ENCODE results near the gene ID2. TPM values are rescaled to one million over a fixed set of nuclear protein-coding genes. Genes with fewer than 3 reads are reported as not detected.

ID2 gene
- total and polyA plus RNA-seq, 4 donors, result 149 to 488 (median 245) TPM

- H3K27ac ChIP-seq (ENCODE audit: low read depth in 1 of 2, low read length in 2 of 2), result no peak overlapping the region
- no peak for TF ChIP-seq FOXA2 (IDR thresholded peaks at IDR 0.05)
- no peak for TF ChIP-seq HNF4A (conservative IDR thresholded peaks at IDR 0.05)
- TF ChIP-seq RXRA (IDR thresholded peaks at IDR 0.05), result no peak
- no peak for TF ChIP-seq EGR1 (IDR thresholded peaks at IDR 0.05; ENCODE audit: low read depth in 2 of 2)
- TF ChIP-seq YY1 (IDR thresholded peaks at IDR 0.05), result no peak
- TF ChIP-seq, protein P1, sequence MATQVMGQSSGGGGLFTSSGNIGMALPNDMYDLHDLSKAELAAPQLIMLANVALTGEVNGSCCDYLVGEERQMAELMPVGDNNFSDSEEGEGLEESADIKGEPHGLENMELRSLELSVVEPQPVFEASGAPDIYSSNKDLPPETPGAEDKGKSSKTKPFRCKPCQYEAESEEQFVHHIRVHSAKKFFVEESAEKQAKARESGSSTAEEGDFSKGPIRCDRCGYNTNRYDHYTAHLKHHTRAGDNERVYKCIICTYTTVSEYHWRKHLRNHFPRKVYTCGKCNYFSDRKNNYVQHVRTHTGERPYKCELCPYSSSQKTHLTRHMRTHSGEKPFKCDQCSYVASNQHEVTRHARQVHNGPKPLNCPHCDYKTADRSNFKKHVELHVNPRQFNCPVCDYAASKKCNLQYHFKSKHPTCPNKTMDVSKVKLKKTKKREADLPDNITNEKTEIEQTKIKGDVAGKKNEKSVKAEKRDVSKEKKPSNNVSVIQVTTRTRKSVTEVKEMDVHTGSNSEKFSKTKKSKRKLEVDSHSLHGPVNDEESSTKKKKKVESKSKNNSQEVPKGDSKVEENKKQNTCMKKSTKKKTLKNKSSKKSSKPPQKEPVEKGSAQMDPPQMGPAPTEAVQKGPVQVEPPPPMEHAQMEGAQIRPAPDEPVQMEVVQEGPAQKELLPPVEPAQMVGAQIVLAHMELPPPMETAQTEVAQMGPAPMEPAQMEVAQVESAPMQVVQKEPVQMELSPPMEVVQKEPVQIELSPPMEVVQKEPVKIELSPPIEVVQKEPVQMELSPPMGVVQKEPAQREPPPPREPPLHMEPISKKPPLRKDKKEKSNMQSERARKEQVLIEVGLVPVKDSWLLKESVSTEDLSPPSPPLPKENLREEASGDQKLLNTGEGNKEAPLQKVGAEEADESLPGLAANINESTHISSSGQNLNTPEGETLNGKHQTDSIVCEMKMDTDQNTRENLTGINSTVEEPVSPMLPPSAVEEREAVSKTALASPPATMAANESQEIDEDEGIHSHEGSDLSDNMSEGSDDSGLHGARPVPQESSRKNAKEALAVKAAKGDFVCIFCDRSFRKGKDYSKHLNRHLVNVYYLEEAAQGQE (IDR thresholded peaks at IDR 0.05), result no peak
- TF ChIP-seq NR2F2 (IDR thresholded peaks at IDR 0.05), result no peak
- no peak for TF ChIP-seq HNF4G (IDR thresholded peaks at IDR 0.05)
- no peak for TF ChIP-seq CTCF (IDR thresholded peaks at IDR 0.05; ENCODE audit: low read depth, low read length, missing input control)
- TF ChIP-seq ZBTB33 (IDR thresholded peaks at IDR 0.05), result no peak
- no peak for TF ChIP-seq SP1 (IDR thresholded peaks at IDR 0.05)
- TF ChIP-seq JUND (IDR thresholded peaks at IDR 0.05), result no peak
- TF ChIP-seq TAF1 (conservative IDR thresholded peaks at IDR 0.05), result no peak
- TF ChIP-seq RAD21 (IDR thresholded peaks at IDR 0.05), result no peak
- no peak for TF ChIP-seq GABPA (IDR thresholded peaks at IDR 0.05 in 1 of 2, conservative IDR thresholded peaks at IDR 0.05 in 1 of 2)
- no peak for TF ChIP-seq MAX (IDR thresholded peaks at IDR 0.05)
- H3K36me3 ChIP-seq (ENCODE audit: control insufficient read depth in 4 of 4, insufficient read depth in 3 of 4, low read depth in 1 of 4, low read length in 3 of 4), result peaks cover 0 to 3% (median 0%) of the 10 kb centered on the region in 4 donors
- WGBS, result 92% methylated on average over 10 of the region's 10 CpGs
- no peak overlapping the region for H3K4me3 ChIP-seq (ENCODE audit: low read depth in 1 of 3, low read length in 3 of 3)
- H3K27me3 ChIP-seq (ENCODE audit: control insufficient read depth in 4 of 4, insufficient read depth in 4 of 4, low read length in 3 of 4), result no peaks in the 10 kb centered on the region
- H3K9me3 ChIP-seq (ENCODE audit: control insufficient read depth in 4 of 4, low read length in 3 of 4), result no peaks in the 10 kb centered on the region
- DNase-seq (ENCODE audit: low spot score), result no peak
- H3K4me1 ChIP-seq (ENCODE audit: control insufficient read depth in 4 of 4, insufficient read depth in 4 of 4, low read length in 3 of 4), result no peaks in the 10 kb centered on the region
- H3K9ac ChIP-seq (ENCODE audit: low read depth in 1 of 2, low read length in 2 of 2), result no peak overlapping the region
Observed at GRCh38 chr2:8722986-8723385, 41.1 kb downstream of the ID2 start.

DNA sequence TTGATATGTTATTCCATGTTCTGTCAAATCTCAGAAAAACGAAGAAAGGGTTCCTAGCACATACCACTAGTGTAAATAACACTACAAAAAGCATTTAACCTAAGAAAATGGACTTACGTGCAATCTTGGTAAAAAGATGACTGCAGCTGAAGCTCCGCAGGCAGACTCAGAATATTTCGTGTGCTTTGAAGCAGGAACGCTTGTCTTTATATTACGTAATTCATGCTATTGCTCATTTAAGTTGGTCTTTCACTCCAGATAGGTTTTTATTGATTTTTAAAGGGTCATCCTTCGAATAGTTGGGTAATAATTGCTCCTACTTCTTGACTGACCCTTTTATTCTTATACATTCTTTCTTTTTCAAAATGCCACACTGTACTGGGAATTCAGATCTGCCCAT is 44.0 kb downstream of the ID2 start:
- Histone ChIP-seq H3K9ac (ENCODE audit: low read depth in 1 of 2, low read length in 2 of 2) (no peak overlapping the region), H3K27ac (ENCODE audit: low read depth in 1 of 2, low read length in 2 of 2) (no peak overlapping the region), H3K36me3 (ENCODE audit: control insufficient read depth in 4 of 4, insufficient read depth in 3 of 4, low read depth in 1 of 4, low read length in 3 of 4) (peaks cover 4 to 19% (median 14%) of the 10 kb centered on the region in 4 donors), H3K4me3 (ENCODE audit: low read depth in 1 of 3, low read length in 3 of 3) (no peak overlapping the region), H3K4me1 (ENCODE audit: control insufficient read depth in 4 of 4, insufficient read depth in 4 of 4, low read length in 3 of 4) (no peaks in the 10 kb centered on the region), H3K27me3 (ENCODE audit: control insufficient read depth in 4 of 4, insufficient read depth in 4 of 4, low read length in 3 of 4) (no peaks in the 10 kb centered on the region), H3K9me3 (ENCODE audit: control insufficient read depth in 4 of 4, low read length in 3 of 4) (no peaks in the 10 kb centered on the region)
- 83% methylated on average over 7 of the region's 7 CpGs for WGBS
- no peak for DNase-seq (ENCODE audit: low spot score)
- TF ChIP-seq MAX (IDR thresholded peaks at IDR 0.05) (no peak), RXRA (IDR thresholded peaks at IDR 0.05) (no peak), FOXA1 (IDR thresholded peaks at IDR 0.05) (no peak), RAD21 (IDR thresholded peaks at IDR 0.05) (no peak), YY1 (IDR thresholded peaks at IDR 0.05) (no peak), ZBTB33 (IDR thresholded peaks at IDR 0.05) (no peak), HNF4G (IDR thresholded peaks at IDR 0.05) (no peak), TAF1 (conservative IDR thresholded peaks at IDR 0.05) (no peak), FOXA2 (IDR thresholded peaks at IDR 0.05) (no peak), HNF4A (conservative IDR thresholded peaks at IDR 0.05) (no peak), JUND (IDR thresholded peaks at IDR 0.05) (no peak), GABPA (IDR thresholded peaks at IDR 0.05 in 1 of 2, conservative IDR thresholded peaks at IDR 0.05 in 1 of 2) (no peak)
- TF ChIP-seq, protein P1 (IDR thresholded peaks at IDR 0.05), result no peak
- TF ChIP-seq, protein P2, sequence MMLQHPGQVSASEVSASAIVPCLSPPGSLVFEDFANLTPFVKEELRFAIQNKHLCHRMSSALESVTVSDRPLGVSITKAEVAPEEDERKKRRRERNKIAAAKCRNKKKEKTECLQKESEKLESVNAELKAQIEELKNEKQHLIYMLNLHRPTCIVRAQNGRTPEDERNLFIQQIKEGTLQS (IDR thresholded peaks at IDR 0.05), result no peak
